Subcutaneous adipose tissue (tissue), 4 donors: ENCODE measurements around the gene GSDMA. TPM values are rescaled to one million over a fixed set of nuclear protein-coding genes. Genes with fewer than 3 reads are reported as not detected.

Source experiments
- CTCF ChIP-seq: fragments of 450-650 bp; IDR thresholded peaks from one replicate; pipeline ENCODE4 v1.5.1; 2016; ENCODE audit warnings: low read depth, mild to moderate bottlenecking, control low read depth, antibody characterized with exemption, moderate library complexity
- total RNA-seq, 4 donors: library from RNA; depleted of rRNA; stranded (reverse); fragments of >200 nt; gene quantifications; one replicate each; pipeline ENCODE4 v1.1.0, GENCODE V29; 2016

GSDMA gene
- total RNA-seq, 4 donors from 2014 or later = 1.3 to 9.0 (median 7.1) TPM; not detected in 1

- no peak for TF ChIP-seq CTCF
Measured at GRCh38 chr17:39954876-39955275, 7.9 kb upstream of the GSDMA start.

GRCh38 chr17:39955726-39956225 is 7.0 kb upstream of the GSDMA start:
- TF ChIP-seq CTCF = no peak

- no peak for TF ChIP-seq CTCF
Measured at GRCh38 chr17:39960524-39961041, 2.2 kb upstream of the GSDMA start.

- TF ChIP-seq CTCF = no peak
Measured at GRCh38 chr17:39963829-39964228, 1.0 kb downstream of the GSDMA start.

- no peak for TF ChIP-seq CTCF
Measured at GRCh38 chr17:39965017-39965699, 2.4 kb downstream of the GSDMA start.

- no peak for TF ChIP-seq CTCF
Measured at GRCh38 chr17:39966771-39967170, 4.0 kb downstream of the GSDMA start.

GRCh38 chr17:39968761-39969160 is 6.0 kb downstream of the GSDMA start:
- TF ChIP-seq CTCF = no peak
